Astrocyte (in vitro differentiated cells and primary cell): ENCODE data around the gene RNF214. TPM values are rescaled to one million over a fixed set of nuclear protein-coding genes. Genes with fewer than 3 reads are reported as not detected.
"Not testable (repeated sequence)": the region's sequence is repeated elsewhere in the genome, so short reads cannot be mapped to it uniquely, and the experiment has no call there.

Experiments used
- DNase-seq: peaks from one replicate; pipeline ENCODE4 v3.0.0-alpha.2; 2010; ENCODE audit warnings: low read depth
- FAIRE-seq: peaks from 2 replicates; lab custom pipeline; 2011; peaks lifted over from hg19 to GRCh38; lab: Jason Lieb, UNC
- H2AFZ ChIP-seq: 2 replicates; pipeline ENCODE4 v1.6.0; 2012; ENCODE audit warnings: low read depth, low read length, inconsistent platforms
- H3K27ac ChIP-seq: 2 replicates; pipeline ENCODE4 v1.5.1; 2011; ENCODE audit warnings: low read depth, low read length, inconsistent platforms
- H3K27me3 ChIP-seq: 2 replicates; pipeline ENCODE4 v1.6.0; 2011; ENCODE audit warnings: low read length, inconsistent platforms; ENCODE audit not compliant: insufficient read depth
- H3K36me3 ChIP-seq: 2 replicates; pipeline ENCODE4 v1.5.1; 2011; ENCODE audit warnings: low read length, inconsistent platforms; ENCODE audit not compliant: insufficient read depth
- H3K4me1 ChIP-seq: 2 replicates; pipeline ENCODE4 v1.5.1; 2011; ENCODE audit warnings: low read length, inconsistent platforms; ENCODE audit not compliant: insufficient read depth
- H3K4me2 ChIP-seq: 2 replicates; pipeline ENCODE4 v1.6.0; 2012; ENCODE audit warnings: low read length, inconsistent platforms
- H3K4me3 ChIP-seq: 2 replicates; pipeline ENCODE4 v1.5.1; 2011; ENCODE audit warnings: low read depth, mild to moderate bottlenecking, low read length, inconsistent platforms; ENCODE audit not compliant: insufficient read depth
- H3K79me2 ChIP-seq: 2 replicates; pipeline ENCODE4 v1.6.0; 2012; ENCODE audit warnings: mild to moderate bottlenecking, low read length, inconsistent platforms; ENCODE audit not compliant: insufficient read depth
- H3K9ac ChIP-seq: 2 replicates; pipeline ENCODE4 v1.6.0; 2012; ENCODE audit warnings: mild to moderate bottlenecking, low read length, inconsistent platforms
- H3K9me3 ChIP-seq: 2 replicates; pipeline ENCODE4 v1.5.1; 2012; ENCODE audit warnings: low read depth, mild to moderate bottlenecking, low read length, inconsistent platforms; ENCODE audit not compliant: insufficient read depth
- H4K20me1 ChIP-seq: 2 replicates; pipeline ENCODE4 v1.6.0; 2012; ENCODE audit warnings: low read length, inconsistent platforms; ENCODE audit not compliant: insufficient read depth
- H3K27ac Mint-ChIP-seq: one replicate; pipeline ENCODE4 v1.8.0; 2021; ENCODE audit warnings: mild to moderate bottlenecking, mixed read lengths; ENCODE audit not compliant: unreplicated experiment
- H3K27me3 Mint-ChIP-seq: one replicate; pipeline ENCODE4 v1.8.0; 2021; ENCODE audit warnings: low read depth, mixed read lengths; ENCODE audit not compliant: unreplicated experiment
- H3K36me3 Mint-ChIP-seq: one replicate; pipeline ENCODE4 v1.8.0; 2021; ENCODE audit warnings: low read depth, mixed read lengths; ENCODE audit not compliant: unreplicated experiment
- H3K4me1 Mint-ChIP-seq: one replicate; pipeline ENCODE4 v1.8.0; 2021; ENCODE audit warnings: low read depth, mixed read lengths; ENCODE audit not compliant: unreplicated experiment
- H3K4me3 Mint-ChIP-seq: one replicate; pipeline ENCODE4 v1.8.0; 2021; ENCODE audit warnings: mild to moderate bottlenecking, moderate library complexity, mixed read lengths; ENCODE audit not compliant: unreplicated experiment
- H3K9me3 Mint-ChIP-seq: one replicate; pipeline ENCODE4 v1.8.0; 2021; ENCODE audit warnings: mild to moderate bottlenecking, mixed read lengths; ENCODE audit not compliant: unreplicated experiment
- CTCF ChIP-seq: IDR thresholded peaks from 2 replicates; pipeline ENCODE4 v1.5.1; 2011; ENCODE audit warnings: low read depth, mild to moderate bottlenecking, inconsistent platforms, low read length, moderate library complexity; ENCODE audit not compliant: insufficient read depth
- EZH2 ChIP-seq: IDR thresholded peaks from 2 replicates; pipeline ENCODE4 v1.6.1; 2012; ENCODE audit warnings: mild to moderate bottlenecking, low read length, inconsistent platforms; ENCODE audit not compliant: insufficient read depth
- total RNA-seq: library from RNA; stranded (reverse); gene quantifications from 2 replicates; pipeline ENCODE4 v1.2.1, GENCODE V29; 2021

RNF214 gene
- total RNA-seq, 1 donor from 2014 or later, result 23.6 TPM

- not testable (repeated sequence) for H3K9me3 ChIP-seq, H3K4me3 Mint-ChIP-seq, DNase-seq, H3K27ac ChIP-seq, H3K4me2 ChIP-seq, H3K27me3 Mint-ChIP-seq, H3K9ac ChIP-seq, H2AFZ ChIP-seq, H3K4me3 ChIP-seq, H3K9me3 Mint-ChIP-seq, H3K27me3 ChIP-seq, H3K27ac Mint-ChIP-seq
- peaks cover 27% of the 10 kb centered on the region for H3K4me1 Mint-ChIP-seq
- FAIRE-seq, result peak; percentile 29
- peaks cover 29% of the 10 kb centered on the region for H3K4me1 ChIP-seq
- H3K36me3 Mint-ChIP-seq, result peaks cover 29% of the 10 kb centered on the region
- H4K20me1 ChIP-seq, result peaks cover 31% of the 10 kb centered on the region
- H3K36me3 ChIP-seq, result peaks cover 31% of the 10 kb centered on the region
- H3K79me2 ChIP-seq, result peaks cover 30% of the 10 kb centered on the region
Observed at GRCh38 chr11:117207481-117207880, 25.0 kb upstream of the RNF214 start.

GRCh38 chr11:117208710-117209109 lies 23.8 kb upstream of the RNF214 start:
- peaks cover 31% of the 10 kb centered on the region for H3K36me3 ChIP-seq
- H3K4me1 ChIP-seq, result peaks cover 18% of the 10 kb centered on the region
- H3K9ac ChIP-seq, H3K27me3 ChIP-seq, H3K27ac ChIP-seq, DNase-seq, H3K4me3 Mint-ChIP-seq, H3K27me3 Mint-ChIP-seq, H3K27ac Mint-ChIP-seq, H2AFZ ChIP-seq, H3K4me3 ChIP-seq, H3K9me3 Mint-ChIP-seq, H3K4me2 ChIP-seq, FAIRE-seq, H3K9me3 ChIP-seq: not testable (repeated sequence)
- H3K36me3 Mint-ChIP-seq, result peaks cover 27% of the 10 kb centered on the region
- peaks cover 18% of the 10 kb centered on the region for H3K79me2 ChIP-seq
- peaks cover 17% of the 10 kb centered on the region for H3K4me1 Mint-ChIP-seq
- peaks cover 19% of the 10 kb centered on the region for H4K20me1 ChIP-seq

DNA sequence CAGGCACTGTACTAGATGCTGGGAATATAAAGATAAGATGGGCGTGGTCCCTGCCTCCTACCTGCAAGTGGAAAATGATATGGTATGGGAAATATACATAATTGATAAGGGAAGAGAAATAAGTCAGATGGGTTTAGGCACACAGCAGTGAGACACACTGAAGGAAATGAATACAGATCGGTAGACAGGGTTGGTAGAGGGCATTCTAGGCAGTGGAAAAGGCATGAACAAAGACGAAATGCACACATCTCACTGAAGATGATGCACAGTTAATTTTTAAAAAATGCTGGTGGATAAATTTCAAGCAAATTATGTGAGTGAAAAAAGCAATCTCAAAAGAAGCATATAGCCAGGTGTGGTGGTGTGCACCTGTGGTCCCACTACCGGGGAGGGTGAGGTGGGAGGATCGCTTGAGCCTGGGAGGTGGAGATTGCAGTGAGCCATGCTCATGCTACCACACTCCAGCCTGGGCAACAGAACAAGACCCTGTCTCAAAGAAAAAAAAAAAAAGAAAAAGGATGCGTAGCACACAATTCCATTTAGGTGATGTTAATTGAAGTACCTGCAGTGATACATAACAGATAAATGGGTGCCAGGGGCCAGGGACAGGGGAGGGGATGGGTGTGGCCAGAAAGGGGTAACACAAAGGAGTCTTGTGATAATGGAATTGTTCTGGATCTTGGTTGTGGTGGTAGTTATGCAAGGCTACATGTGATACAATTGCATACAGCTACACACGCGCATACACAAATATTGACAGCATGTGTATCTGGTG lies 22.9 kb upstream of the RNF214 start:
- not testable (repeated sequence) for H3K27ac ChIP-seq, H3K9ac ChIP-seq, FAIRE-seq, H3K27ac Mint-ChIP-seq, H2AFZ ChIP-seq, H3K79me2 ChIP-seq, H3K4me3 Mint-ChIP-seq, H3K9me3 ChIP-seq, H3K27me3 Mint-ChIP-seq, H3K4me3 ChIP-seq, H3K4me2 ChIP-seq, H3K27me3 ChIP-seq, H3K9me3 Mint-ChIP-seq
- Histone ChIP-seq H3K4me1 (peaks cover 10% of the 10 kb centered on the region), H4K20me1 (peaks cover 10% of the 10 kb centered on the region), H3K36me3 (peaks cover 27% of the 10 kb centered on the region)
- H3K36me3 Mint-ChIP-seq, result peaks cover 28% of the 10 kb centered on the region
- peaks cover 13% of the 10 kb centered on the region for H3K4me1 Mint-ChIP-seq
- peak; percentile 56 for DNase-seq

- DNase-seq, result no peak
- H3K27ac Mint-ChIP-seq, result peak overlapping the region; percentile 7
- no peaks in the 10 kb centered on the region for H3K27me3 Mint-ChIP-seq
- Histone ChIP-seq H3K9me3 (no peaks in the 10 kb centered on the region), H3K27me3 (no peaks in the 10 kb centered on the region), H3K4me3 (no peak overlapping the region), H4K20me1 (no peaks in the 10 kb centered on the region), H3K79me2 (no peaks in the 10 kb centered on the region), H3K4me1 (no peaks in the 10 kb centered on the region), H3K27ac (no peak overlapping the region), H2AFZ (no peak overlapping the region), H3K9ac (no peak overlapping the region), H3K4me2 (no peak overlapping the region), H3K36me3 (peaks cover 23% of the 10 kb centered on the region)
- H3K4me1 Mint-ChIP-seq, result peaks cover 3% of the 10 kb centered on the region
- H3K9me3 Mint-ChIP-seq, result no peaks in the 10 kb centered on the region
- no peak overlapping the region for H3K4me3 Mint-ChIP-seq
- peaks cover 23% of the 10 kb centered on the region for H3K36me3 Mint-ChIP-seq
- FAIRE-seq, result no peak
- TF ChIP-seq CTCF, result no peak
- TF ChIP-seq EZH2, result no peak
Observed at GRCh38 chr11:117210620-117211019, 21.9 kb upstream of the RNF214 start.
